Stomach smooth muscle (tissue), 2 donors: ENCODE results near the gene GTF2IRD1.

ENCODE experiments used
- H3K27ac ChIP-seq: one replicate; pipeline ENCODE4 v1.7.0; 2013; ENCODE audit warnings: mild to moderate bottlenecking, low read length, inconsistent platforms
- H3K27me3 ChIP-seq, 2 donors: one replicate each; pipeline ENCODE4 v1.7.0; 2013; ENCODE audit warnings: low read length in 2 of 2; ENCODE audit not compliant: insufficient read depth in 2 of 2, control insufficient read depth in 1 of 2
- H3K36me3 ChIP-seq, 2 donors: one replicate each; pipeline ENCODE4 v1.7.0; 2013; ENCODE audit warnings: low read length in 2 of 2; ENCODE audit not compliant: control insufficient read depth in 2 of 2, insufficient read depth in 2 of 2
- H3K4me1 ChIP-seq: one replicate; pipeline ENCODE4 v1.7.0; 2013; ENCODE audit warnings: low read length; ENCODE audit not compliant: control insufficient read depth, insufficient read depth
- H3K4me3 ChIP-seq, 2 donors: one replicate each; pipeline ENCODE4 v1.7.0; 2013; ENCODE audit warnings: low read length in 2 of 2
- H3K9ac ChIP-seq, 2 donors: one replicate each; pipeline ENCODE4 v1.7.0; 2013; ENCODE audit warnings: low read length in 2 of 2, mild to moderate bottlenecking in 1 of 2
- H3K9me3 ChIP-seq, 2 donors: one replicate each; pipeline ENCODE4 v1.7.0; 2013; ENCODE audit warnings: low read length in 2 of 2; ENCODE audit not compliant: control insufficient read depth in 2 of 2
- donor health status: healthy.
- donor health status: Pancreatic carcinoma.

GTF2IRD1 gene

GRCh38 chr7:74454021-74454924, 567 bp downstream of the GTF2IRD1 start:
- H3K27ac ChIP-seq: peak overlapping the region; percentile 89
- peak overlapping the region; percentile 81 to 82 for H3K9ac ChIP-seq
- no peaks in the 10 kb centered on the region for H3K9me3 ChIP-seq
- H3K4me1 ChIP-seq: peaks cover 20% of the 10 kb centered on the region
- H3K27me3 ChIP-seq: no peaks in the 10 kb centered on the region
- no peaks in the 10 kb centered on the region for H3K36me3 ChIP-seq
- peak overlapping the region; percentile 62 to 73 for H3K4me3 ChIP-seq

GRCh38 chr7:74454925-74455288, 1.2 kb downstream of the GTF2IRD1 start:
- H3K4me3 ChIP-seq: peak overlapping the region; percentile 62 to 73
- H3K4me1 ChIP-seq: peaks cover 20% of the 10 kb centered on the region
- H3K36me3 ChIP-seq: no peaks in the 10 kb centered on the region
- no peaks in the 10 kb centered on the region for H3K9me3 ChIP-seq
- peak overlapping the region; percentile 89 for H3K27ac ChIP-seq
- peak overlapping the region; percentile 81 to 82 for H3K9ac ChIP-seq
- no peaks in the 10 kb centered on the region for H3K27me3 ChIP-seq

DNA sequence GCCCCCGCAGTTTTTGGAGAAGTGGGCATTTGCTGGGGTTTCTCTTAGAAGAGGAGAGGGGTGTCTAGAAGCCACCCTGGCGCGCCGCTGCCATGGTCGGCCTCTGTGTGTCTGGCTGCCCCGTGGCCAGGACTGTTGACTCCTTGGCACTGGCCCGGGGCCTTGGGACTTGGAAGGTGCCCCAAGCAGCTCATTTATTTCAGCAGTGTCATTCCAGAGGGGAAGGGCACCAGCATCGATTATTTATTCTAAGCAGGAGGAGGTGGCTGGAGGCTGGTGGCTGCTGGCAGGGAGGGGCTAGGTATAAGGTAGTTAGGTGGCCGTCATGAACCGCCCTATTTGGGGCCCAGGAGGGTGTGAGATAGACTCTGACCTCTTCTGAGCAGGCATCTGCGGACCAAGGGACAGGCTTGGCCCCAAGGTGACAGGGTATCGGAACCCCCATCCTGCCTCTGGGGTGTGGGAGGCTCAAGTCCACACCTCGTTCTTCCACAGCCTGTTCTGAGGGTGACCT, 1.6 kb downstream of the GTF2IRD1 start:
- Histone ChIP-seq H3K9me3 (no peaks in the 10 kb centered on the region), H3K4me3 (peak overlapping the region; percentile 62 to 73), H3K27ac (peak overlapping the region; percentile 89), H3K4me1 (peaks cover 20% of the 10 kb centered on the region), H3K36me3 (no peaks in the 10 kb centered on the region), H3K9ac (peak overlapping the region; percentile 81 to 82), H3K27me3 (no peaks in the 10 kb centered on the region)

DNA sequence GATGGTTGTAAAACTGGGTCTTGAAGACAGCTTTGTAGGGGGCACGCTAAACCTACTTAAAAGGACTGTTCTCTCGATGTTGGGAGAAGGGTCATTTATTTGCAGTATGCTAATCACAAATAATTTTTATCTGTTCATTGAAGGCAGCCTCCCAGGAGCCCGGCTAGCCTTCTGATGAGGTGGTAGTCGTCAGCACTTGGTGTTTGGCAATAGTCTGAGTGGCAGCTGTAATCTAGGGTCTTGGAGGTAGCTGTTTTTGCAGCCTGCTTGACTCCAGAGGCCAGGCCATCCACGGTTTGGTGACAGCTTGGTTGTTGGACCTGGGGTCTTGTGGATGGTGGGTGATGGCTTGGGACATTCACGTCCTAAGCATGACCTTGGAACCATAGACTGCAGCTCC, 2.2 kb downstream of the GTF2IRD1 start:
- Histone ChIP-seq H3K4me3 (no peak overlapping the region), H3K27ac (peak overlapping the region; percentile 89), H3K9me3 (no peaks in the 10 kb centered on the region), H3K4me1 (peaks cover 20% of the 10 kb centered on the region), H3K27me3 (no peaks in the 10 kb centered on the region), H3K9ac (peak overlapping the region in 1 of 2 donors; percentile 38), H3K36me3 (no peaks in the 10 kb centered on the region)

- no peaks in the 10 kb centered on the region for H3K9me3 ChIP-seq
- no peaks in the 10 kb centered on the region for H3K27me3 ChIP-seq
- no peak overlapping the region for H3K27ac ChIP-seq
- peaks cover 20% of the 10 kb centered on the region for H3K4me1 ChIP-seq
- H3K4me3 ChIP-seq: no peak overlapping the region
- no peak overlapping the region for H3K9ac ChIP-seq
- no peaks in the 10 kb centered on the region for H3K36me3 ChIP-seq
Observed at GRCh38 chr7:74457007-74457406, 3.3 kb downstream of the GTF2IRD1 start.

DNA sequence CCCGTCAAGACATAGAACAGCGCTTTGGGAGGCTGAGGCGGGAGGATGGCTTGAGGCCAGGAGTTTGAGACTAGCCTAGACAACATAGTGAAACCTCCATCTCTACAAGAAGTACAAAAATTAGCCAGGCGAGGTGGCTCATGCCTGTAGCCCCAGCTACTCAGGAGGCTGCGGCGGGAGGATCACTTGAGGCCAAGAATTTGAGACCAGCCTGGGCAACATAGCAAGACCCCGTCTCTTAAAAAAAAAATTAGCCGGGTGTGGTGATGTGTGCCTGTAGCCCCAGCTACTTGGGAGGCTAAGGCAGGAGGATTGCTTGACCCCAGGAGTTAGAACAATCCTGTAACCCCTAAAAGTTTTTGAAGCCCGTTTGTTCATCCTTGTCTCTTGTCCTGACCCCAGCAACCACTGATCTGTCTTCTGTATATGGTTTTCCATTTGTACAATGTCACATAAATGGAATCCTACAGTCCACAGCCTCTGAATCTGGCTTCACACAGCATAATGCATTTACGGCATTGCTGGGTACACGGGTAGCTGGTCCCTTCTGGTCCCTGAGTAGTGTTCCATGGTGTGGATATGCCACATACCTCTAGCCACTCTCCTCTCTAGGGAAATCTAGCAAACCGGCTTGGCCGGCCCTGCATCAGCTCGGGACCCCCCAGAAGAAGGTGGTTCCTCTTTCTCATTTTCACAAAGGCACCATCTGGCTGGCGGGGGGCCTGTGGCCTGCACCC, 8.4 kb downstream of the GTF2IRD1 start:
- no peaks in the 10 kb centered on the region for H3K9me3 ChIP-seq
- H3K4me3 ChIP-seq: no peak overlapping the region
- H3K27ac ChIP-seq: no peak overlapping the region
- no peak overlapping the region for H3K9ac ChIP-seq
- H3K4me1 ChIP-seq: peaks cover 12% of the 10 kb centered on the region
- H3K27me3 ChIP-seq: no peaks in the 10 kb centered on the region
- peaks cover 0 to 3% of the 10 kb centered on the region in 2 donors for H3K36me3 ChIP-seq

DNA sequence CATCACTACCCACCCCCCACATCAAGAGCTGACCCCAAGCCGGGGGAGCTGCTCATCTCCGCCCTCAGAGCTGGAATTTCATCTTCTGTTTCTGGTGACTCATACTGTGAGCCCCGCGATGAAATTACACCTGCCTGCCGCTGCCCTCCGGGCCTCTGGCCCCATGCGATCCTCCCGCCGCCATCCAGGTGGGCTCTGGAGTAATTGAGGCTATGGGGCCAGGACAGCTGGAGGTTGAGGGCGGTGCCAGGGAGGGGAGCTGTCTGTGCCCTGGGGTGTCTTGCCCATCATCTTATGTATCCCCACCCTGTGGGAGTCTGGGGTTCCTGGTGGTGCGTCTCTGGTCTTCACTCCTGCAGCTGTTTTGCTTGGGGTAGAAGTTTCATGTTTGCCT, 9.0 kb downstream of the GTF2IRD1 start:
- Histone ChIP-seq H3K4me3 (no peak overlapping the region), H3K36me3 (peaks cover 0 to 3% of the 10 kb centered on the region in 2 donors), H3K9ac (no peak overlapping the region), H3K4me1 (peaks cover 13% of the 10 kb centered on the region), H3K27me3 (no peaks in the 10 kb centered on the region), H3K27ac (no peak overlapping the region), H3K9me3 (no peaks in the 10 kb centered on the region)

GRCh38 chr7:74464931-74465886, 11.5 kb downstream of the GTF2IRD1 start:
- H3K9me3 ChIP-seq: no peaks in the 10 kb centered on the region
- no peaks in the 10 kb centered on the region for H3K27me3 ChIP-seq
- H3K4me3 ChIP-seq: no peak overlapping the region
- H3K4me1 ChIP-seq: peaks cover 13% of the 10 kb centered on the region
- H3K36me3 ChIP-seq: peaks cover 0 to 3% of the 10 kb centered on the region in 2 donors
- no peak overlapping the region for H3K9ac ChIP-seq
- H3K27ac ChIP-seq: peak overlapping the region; percentile 67

DNA sequence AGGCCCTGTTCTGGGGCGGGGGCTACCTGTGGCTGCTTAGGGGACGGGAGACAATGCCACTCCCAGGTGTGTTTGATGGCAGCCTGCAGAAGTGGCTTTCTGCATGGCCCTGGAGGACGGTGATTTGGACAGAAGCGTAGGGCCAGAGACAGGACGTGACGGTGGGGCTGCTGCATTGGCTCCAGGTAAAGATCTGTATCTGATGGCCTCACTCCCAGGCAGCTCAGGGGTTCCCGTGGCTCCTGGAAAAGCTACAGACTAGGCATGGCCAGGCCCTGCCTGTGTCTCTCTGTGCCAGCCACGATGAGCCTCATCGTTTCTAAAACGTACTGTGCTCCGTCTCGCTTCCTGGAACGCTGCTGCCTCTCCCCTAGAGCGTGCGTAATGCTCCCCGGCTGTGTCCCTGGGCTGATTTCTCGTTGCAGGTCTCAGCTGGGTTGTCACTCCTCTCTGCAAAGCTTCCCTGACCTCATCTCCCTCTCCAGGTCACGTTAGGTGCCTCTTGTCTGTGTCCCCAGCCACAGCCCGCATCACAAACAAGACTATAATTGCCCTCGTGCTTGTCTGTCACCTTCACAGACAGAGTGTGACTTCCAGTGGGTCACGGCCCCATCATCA, 12.6 kb downstream of the GTF2IRD1 start:
- H3K9me3 ChIP-seq: no peaks in the 10 kb centered on the region
- H3K36me3 ChIP-seq: peaks cover 0 to 3% of the 10 kb centered on the region in 2 donors
- peaks cover 13% of the 10 kb centered on the region for H3K4me1 ChIP-seq
- peak overlapping the region in 1 of 2 donors; percentile 29 for H3K9ac ChIP-seq
- peak overlapping the region; percentile 67 for H3K27ac ChIP-seq
- peak overlapping the region in 1 of 2 donors; percentile 44 for H3K4me3 ChIP-seq
- H3K27me3 ChIP-seq: no peaks in the 10 kb centered on the region

- H3K9me3 ChIP-seq: no peaks in the 10 kb centered on the region
- H3K36me3 ChIP-seq: peaks cover 0 to 3% of the 10 kb centered on the region in 2 donors
- no peaks in the 10 kb centered on the region for H3K27me3 ChIP-seq
- peaks cover 13% of the 10 kb centered on the region for H3K4me1 ChIP-seq
- H3K27ac ChIP-seq: no peak overlapping the region
- H3K4me3 ChIP-seq: no peak overlapping the region
- H3K9ac ChIP-seq: no peak overlapping the region
Observed at GRCh38 chr7:74467876-74468275, 14.2 kb downstream of the GTF2IRD1 start.
